DMS114 treated with DMSO at 0.1 percent for 48 hours (cell line): ENCODE results near the gene DPP6.

Experiments used
- DNase-seq: peaks from one replicate; lab custom pipeline; 2025; ENCODE audit not compliant: unreplicated experiment; lab: John Stamatoyannopoulos, UW

The DPP6 gene

DNA sequence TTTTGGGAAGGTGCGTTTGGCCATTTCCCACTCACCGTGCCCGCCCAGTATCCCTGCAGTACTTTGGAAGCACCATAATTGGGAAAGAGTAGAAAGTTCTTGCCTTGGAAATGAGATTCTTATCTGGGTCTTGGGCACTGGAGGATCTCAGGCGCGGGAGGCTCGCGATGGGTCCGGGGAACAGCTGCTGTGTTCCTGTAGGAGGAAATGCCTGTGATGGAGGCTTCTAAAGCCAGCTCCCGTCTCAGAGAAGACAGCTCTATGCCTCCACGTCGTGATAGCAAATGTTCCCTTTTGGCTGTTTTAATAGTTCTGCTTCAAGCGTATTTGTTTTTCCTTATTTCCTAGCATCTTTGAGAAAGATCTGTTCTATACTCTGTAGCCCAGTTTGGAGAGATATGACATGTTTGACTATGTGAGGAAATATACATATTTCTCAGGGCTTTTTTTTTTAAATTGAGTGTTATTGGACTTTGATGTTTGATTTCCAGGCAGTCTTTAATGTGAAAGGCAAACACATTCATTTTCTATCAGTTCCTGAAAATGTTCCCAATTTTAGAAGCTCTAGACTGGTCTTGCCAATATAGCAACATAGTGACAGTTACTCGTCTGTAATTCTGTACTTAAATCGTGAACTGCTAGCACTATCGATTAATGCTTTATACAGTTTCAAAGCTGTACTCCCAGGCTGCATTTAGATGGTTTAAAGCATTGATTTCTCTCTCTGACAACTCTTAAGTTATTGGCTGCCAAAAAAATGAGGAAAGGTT is 280.8 kb downstream of the DPP6 start:
- no peak for DNase-seq

DNA sequence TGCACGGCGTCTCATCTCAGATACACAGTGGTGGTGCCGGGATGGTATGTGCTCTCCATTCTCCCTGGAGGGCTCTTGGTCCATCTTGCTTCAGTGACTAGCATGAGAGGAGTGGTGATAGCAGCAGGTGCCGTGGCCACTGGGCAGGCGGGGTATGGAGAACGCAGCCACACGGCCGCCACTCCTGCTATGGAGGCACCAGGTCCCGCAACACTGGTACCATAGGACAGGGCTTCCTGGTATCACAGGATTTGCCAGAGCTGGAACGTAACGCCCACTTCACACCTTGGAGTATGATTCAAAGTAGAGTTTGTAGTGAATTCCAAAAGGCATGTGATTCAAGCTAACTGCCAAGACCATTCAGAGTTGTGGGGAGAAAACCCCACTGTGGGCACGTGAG is 284.1 kb downstream of the DPP6 start:
- no peak for DNase-seq

DNA sequence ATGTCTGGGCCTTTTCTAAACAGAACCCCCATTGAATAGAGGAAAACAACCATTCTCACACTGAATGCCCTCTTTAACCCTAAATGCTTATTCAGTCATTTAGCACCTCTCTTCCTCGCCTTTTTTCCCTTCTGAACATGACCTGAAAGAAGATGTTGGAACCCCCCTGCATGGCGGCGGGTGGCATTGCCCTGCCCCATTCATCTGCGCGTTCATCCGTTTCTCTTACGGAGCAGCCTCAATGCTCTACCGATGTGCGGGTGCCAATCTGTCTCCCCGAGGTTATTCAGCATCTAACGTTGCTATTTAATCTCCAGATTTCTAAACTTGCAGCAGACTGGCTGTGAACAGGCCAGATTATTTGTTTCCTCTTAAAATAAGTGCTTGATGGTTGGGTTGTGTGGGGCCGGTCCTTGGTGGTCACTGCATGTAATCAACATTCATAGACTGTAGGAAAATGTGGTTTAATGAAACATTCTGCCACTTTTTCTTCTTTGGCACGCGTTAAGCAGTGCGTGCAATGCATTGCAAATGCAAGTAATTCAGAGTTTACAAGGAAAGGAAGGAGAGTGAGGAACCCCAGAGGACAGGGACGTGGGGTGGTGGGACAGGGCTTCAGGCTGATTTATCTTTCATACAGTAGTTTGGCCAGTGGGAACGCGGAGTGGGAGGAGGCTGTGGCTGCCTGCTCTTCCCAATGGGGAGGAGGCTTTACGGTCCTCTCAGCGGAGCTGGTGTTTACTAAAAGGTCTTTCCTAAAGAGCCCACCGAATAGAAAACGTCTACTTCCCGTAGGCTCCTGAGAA is 286.7 kb downstream of the DPP6 start:
- no peak for DNase-seq

DNA sequence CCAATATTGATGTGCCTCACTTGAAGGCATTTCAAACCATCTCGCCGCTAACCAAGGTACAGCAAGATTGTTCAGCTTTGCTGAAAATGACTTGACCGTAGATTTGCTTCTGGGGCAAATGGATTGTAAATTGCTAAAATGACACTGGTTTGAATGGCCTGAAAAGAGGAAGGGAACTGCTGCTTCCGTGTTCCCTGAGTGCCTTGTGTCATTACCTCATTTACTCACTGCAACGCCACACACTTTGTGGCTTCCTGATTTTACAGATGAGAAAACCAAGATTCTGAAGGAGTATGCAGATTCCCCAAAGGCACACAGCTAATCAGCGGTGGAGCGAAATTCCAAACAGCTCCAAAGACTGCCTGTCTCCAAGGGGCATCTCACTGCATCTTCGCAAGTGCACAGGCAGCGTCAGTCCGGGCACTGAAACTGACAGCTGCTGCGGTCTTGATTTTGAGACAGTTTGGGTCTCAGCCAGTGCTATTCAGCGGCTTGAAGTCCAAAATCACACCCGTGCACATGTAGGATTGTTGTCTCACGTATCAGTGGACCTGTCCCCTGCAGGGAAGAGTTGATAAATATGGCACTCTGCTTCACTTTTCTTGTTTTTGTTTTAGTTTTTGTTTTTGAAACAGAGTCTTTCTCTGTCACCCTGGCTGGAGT is 290.9 kb downstream of the DPP6 start:
- DNase-seq, result no peak

DNA sequence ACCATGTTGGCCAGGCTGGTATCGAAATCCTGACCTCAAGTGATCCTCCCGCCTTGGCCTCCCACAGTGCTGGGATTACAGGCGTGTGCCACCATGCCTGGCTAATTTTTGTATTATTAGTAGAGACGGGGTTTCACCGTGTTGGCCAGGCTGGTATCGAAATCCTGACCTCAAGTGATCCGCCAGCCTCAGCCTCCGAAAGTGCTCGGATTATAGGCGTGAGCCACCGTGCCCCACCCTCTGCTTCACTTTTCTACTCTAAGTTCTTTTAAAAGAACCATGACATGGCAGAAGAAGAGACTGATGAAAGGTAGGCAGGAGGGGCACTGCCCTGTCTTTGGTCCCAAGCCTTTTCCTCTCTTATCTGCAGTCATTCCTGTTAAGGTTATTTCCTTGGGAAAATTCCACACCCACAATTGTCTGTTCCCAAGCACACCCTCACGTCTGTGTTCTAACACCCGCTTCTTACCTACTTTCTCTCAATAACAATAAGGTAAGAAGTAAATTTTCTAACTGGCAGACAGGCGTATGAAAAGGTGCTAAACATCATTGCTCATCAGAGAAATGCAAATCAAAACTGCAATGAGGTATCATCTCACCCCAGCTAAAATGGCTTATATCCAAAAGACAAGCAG is 291.7 kb downstream of the DPP6 start:
- no peak for DNase-seq

DNA sequence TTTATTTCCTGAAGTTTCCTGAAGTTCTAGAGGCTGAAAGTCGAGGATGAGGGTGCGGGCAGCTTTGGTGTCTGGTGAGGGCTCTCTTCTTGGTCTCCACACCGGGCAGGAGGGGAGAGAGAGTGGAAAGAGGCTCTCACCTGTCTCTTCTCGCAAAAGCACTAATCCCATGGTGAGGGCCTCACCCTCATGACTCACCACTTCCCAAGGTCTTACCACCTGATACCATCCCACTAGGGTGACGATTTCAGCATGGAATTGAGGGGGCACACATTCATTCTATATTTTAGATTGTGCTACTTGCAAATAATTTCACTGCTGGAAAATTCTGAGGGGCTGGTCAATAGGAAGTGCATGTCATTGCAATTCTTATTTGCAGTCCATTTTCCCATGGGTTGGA is 292.9 kb downstream of the DPP6 start:
- DNase-seq, result no peak

DNA sequence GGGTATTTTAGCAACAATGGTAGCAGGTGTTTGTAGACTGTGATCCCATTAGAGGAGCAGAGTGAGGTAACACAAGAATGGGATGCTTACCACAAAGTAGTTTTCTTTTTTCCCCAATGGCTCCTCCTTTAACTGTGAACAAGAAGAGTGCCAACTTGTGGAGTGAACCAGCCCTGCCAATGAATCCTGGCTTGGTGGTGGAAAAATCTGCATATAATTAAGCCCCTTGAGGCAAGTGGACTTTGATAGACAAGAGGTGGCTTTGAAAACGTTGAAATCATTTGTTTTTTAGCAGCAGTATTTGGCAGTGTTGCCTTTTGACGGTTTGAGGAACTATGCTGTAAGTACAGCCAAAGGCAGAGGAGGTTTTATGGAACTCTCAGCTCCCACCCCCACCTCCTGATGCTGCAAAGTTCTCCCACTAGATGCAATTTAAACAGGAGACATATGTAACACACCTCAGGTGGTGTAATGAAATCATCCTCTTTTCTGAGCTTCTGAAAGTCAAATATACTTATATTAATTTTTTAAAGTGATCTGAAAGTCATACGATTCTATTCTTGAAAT is 295.6 kb downstream of the DPP6 start:
- no peak for DNase-seq

DNA sequence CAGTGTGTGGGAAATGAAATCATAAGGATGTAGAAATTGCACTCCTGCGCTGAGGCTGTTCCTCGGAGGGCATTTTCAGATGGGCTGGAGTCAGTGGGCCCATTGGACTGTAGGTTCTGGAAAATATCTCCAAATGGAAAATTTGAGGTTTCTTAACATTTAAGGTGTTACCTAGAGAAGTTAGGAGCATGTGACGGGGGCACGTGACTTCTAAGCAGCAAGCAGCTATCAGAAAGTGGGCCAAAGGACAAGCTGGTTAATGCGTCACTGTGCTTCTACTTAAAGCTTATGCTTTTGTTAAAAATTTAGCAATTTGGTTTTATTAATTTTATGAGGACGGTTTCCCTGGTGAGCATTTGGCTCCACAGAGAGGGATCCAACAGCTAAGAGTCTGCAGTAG is 298.7 kb downstream of the DPP6 start:
- DNase-seq, result no peak

DNA sequence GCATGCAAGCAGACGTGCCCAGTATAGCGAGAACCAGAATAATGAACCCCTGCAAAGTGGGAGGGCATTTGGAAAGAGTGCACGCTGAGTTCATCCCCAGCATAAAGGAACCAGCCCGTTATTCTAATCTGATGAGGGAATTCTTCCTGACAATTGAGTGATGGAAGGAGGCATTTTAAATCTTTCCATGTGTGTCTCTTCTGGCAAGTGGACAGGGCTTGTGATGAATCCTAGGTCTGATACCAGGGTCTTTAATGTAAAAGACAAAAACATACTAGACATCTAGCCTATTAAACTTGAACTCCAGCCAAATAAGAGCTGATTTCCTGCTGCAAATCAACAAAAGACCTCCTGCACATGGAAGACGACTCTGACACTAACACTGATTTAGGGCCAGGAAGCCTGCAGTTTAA is 301.2 kb downstream of the DPP6 start:
- DNase-seq, result no peak

DNA sequence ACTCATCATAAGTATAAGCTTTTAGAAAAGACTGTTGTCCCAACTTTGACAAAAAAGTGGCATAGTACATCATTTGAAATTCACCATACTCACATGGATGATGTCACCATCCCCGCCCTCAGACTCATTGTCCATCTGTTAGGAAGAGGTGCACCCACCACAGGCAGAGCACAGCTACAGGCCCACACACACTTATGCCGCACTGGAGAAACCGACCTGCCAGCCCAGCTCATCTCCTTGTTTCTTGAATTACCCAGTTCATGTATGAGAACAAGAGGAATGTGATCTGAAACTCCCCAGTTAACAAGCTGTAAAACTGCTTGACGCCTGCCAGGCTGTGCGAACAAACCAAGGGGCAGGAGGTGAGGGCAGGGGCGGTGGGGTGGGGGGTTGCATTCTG is 312.0 kb downstream of the DPP6 start:
- no peak for DNase-seq

DNA sequence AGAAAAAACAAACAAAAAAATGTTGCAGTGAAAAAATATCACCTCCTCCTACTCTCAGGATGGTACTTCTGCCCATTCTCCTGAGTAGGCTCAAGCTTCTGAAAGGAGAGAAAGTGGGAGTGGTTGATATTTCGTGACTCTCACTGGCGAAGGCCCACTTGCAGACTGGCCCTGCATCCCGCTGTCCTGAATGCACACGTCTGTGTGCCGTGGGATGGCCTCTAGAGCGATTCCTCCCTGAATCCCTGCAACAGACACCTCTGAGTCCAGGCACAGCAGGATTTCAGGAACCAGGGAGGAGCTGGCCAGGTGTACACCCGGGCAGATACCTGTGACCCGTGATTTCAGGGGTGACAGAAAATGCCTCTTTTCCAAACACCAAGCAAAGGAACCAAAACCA is 319.2 kb downstream of the DPP6 start:
- no peak for DNase-seq

DNA sequence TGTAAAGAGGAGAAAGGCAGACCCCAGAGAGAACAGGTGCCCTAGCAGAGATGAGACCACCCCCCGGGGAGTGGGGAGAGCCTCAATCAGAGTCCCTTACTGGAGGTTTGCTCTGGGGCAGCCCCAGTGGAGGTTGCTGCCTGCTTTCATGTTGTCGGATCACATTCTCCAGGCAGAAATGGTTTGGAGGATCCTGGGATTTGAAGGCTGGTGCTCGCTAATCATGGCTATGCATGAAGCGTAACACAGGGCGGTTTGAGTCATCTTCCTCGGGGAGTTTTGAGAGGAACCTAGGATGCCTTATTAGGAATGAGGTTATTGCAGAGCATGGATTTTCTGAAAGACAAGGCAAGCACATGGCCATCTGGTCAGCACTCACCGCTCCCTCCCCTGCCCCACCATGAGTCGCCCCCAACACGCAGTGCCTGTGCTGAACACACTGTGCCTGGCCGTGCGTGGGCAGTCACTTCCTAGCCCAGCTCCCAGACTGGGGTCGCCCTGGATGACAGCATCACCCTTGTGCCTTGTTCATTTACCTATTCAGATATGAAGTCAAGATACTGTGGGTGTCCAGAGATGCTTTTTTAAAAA is 319.9 kb downstream of the DPP6 start:
- DNase-seq, result no peak

DNA sequence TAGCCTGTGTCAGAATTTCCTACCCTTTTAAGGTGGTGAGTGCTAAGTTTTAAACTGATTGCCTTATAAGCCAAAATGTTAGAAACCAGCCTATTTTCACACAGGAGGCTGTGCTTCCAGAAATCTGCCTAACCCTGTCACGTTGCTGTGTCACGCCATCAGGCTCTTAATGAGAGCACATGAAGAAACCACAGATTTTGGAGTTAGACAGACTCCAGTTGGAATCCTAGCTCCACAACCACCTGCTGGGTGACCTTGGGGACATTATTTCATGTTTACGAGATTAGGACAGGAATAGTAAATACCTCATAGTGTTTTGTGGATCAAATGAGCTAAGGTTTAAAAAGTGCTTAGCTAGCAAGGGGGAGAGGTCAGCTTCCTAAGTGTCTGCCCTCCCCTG is 321.8 kb downstream of the DPP6 start:
- no peak for DNase-seq

DNA sequence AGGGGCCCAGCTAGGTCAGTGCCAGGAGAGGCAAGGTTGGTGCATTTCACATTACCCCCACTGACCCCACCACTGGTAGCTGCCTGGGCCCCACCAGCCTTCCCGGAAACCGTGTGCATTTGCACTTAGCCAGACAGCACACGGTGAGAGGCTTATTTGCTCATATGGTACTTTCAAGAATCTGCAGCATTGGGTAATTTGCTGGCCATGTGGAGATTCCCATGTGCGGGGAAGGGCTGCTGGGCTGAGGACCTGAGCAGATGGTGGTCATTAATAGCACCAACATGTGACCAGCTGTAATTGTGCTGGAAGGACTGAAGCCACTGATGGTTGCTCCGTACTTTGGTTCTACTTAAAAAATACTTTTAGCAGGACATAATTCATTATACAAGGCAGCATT is 323.8 kb downstream of the DPP6 start:
- DNase-seq, result no peak

DNA sequence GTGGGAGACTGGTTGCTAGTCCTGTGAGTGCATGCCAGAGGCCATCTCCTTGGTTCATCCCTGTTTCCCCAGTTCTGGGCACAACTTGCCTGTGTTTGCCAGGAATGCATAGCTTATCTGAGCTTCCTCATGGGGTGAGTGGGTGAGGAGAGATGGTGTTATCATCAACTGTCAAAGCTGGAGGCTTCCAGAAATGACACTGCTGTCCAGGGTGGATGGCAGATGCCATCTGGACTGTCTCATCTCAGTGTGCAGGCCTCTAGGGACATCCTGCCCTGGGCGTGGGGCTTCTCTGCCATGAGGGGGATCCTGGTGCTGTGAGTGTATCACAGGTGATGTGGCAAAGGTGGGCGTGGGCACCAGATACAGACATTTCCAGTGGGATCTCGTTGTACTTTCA is 328.6 kb downstream of the DPP6 start:
- DNase-seq, result no peak

DNA sequence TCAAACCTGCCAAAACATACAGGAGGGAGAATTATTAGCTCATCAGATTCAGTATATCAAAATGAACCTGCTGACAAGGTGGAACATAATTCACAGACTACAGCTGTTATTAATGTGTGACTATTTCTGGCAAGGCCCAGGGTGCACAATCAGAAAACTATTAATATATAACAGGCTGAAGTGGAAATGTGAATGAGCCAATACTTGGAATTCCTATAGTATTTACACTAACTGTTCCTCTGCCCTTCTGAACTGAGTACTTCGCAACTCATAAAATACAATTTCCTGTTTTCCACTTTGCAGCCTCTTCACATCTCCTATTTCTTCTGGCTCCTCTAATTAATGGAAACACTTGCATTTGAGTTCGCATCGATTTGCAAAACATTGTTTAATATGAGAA is 330.8 kb downstream of the DPP6 start:
- no peak for DNase-seq

DNA sequence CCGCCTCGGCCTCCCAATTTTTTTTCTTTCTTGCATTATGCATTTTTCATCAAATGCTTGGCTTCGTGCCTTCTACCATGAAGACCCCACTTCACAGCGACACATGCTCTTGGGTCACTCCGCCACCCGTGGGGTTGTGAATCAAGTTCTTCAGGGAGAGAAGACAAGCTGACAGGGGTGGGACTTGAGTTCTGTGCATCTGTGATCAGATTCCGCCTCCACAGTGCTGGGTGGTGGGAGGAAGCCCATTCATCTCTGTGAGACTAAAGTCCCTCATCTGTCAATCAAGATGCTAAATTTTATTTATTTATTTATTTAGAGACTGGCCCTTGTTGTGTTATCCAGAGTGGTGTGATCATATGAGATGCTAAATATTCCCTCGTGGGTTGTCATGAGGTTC is 333.0 kb downstream of the DPP6 start:
- no peak for DNase-seq

DNA sequence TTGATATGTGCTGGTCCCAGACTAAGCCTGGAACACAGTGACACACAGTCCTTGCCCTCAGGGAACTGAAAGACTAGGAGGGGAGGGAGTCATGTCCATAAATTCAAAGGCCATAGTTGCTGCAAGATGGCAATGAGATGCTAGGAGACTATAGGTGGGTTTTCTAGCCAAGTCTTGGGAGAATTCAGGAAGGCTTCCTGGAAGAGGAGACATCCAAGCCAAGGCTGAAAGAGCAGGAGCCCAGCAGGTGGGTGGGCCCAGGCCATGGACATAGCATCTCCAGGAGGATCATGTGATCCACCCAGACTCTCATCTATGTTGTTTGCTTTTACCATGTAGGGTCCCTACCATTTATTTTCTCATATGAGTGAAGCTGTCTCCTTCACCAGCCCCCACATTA is 335.1 kb downstream of the DPP6 start:
- DNase-seq, result no peak

DNA sequence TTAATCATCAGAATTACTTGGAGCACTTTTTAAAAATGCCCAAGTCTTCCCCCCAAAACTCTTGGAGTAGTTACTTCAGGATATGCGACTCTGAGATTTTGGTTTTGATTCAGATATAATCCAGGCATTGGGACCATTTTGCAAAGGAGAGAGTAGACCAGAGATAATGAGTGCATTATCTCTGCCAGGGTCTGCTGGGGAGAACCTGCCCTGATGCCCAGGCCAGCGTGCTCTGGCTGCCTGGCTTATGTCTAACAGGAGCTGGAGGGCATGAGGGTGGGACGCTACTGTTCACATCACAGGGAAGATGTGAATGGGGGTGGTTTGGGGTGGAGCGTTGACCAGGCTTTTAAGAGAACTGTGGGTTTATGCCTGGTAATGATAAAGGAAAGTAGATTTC is 336.2 kb downstream of the DPP6 start:
- DNase-seq, result no peak

DNA sequence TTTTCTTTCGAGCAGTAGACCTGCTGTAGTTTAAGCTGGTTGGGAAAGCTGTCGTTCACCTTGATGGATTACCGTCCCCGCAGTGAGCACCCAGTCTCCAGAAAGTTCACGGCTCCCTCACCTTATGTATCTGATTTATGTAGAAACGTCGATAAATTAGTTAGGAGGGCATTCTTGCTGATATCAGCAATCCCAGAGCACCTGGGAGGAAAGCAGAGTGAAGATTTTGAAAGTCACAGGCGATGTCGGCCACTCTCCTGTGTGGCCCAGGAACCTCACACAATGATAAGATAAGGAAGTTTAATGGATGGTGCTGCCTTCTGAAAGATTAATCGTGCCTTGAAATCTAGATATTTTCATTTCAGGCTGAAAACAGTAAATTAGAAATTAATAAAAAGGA is 336.8 kb downstream of the DPP6 start:
- no peak for DNase-seq

DNA sequence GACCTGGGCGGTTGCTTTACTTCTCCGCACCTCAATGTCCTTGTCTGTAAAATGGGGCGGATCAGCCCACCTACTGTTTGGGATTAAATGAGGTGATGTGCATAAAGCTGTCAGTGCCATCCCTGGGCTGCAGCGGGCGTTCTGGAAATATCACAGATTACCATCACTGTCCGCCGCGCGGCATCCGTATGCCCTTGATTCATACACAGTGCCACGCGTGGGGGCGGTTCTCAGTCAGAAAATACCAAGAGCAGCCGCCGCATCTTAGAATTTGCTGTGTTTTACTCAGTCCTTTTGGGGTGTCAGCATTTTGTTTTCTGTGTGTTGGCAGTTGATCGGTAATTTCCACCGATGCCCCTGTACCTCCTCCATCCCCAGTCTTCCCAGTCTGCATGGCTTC is 338.8 kb downstream of the DPP6 start:
- no peak for DNase-seq
